HT-29 (cell line): Measurements from ENCODE around the gene ULBP2. TPM values are rescaled to one million over a fixed set of nuclear protein-coding genes. Genes with fewer than 3 reads are reported as not detected.
"Not testable (repeated sequence)": the region's sequence is repeated elsewhere in the genome, so short reads cannot be mapped to it uniquely, and the experiment has no call there.

Experiments used
- DNase-seq: peaks from one replicate; pipeline ENCODE4 v3.0.0-alpha.2; 2015; ENCODE audit warnings: low spot score
- total RNA-seq: library from RNA; depleted of rRNA; stranded (reverse); fragments of >200 nt; shearing (Covaris generic); gene quantifications from 2 replicates; pipeline ENCODE4 v1.2.3, GENCODE V29; 2014

The ULBP2 gene
- total RNA-seq, 1 experiment from 2014 or later, result 5.3 TPM

- DNase-seq, result not testable (repeated sequence)
Measured at GRCh38 chr6:149908480-149908879, 33.3 kb upstream of the ULBP2 start.

DNA sequence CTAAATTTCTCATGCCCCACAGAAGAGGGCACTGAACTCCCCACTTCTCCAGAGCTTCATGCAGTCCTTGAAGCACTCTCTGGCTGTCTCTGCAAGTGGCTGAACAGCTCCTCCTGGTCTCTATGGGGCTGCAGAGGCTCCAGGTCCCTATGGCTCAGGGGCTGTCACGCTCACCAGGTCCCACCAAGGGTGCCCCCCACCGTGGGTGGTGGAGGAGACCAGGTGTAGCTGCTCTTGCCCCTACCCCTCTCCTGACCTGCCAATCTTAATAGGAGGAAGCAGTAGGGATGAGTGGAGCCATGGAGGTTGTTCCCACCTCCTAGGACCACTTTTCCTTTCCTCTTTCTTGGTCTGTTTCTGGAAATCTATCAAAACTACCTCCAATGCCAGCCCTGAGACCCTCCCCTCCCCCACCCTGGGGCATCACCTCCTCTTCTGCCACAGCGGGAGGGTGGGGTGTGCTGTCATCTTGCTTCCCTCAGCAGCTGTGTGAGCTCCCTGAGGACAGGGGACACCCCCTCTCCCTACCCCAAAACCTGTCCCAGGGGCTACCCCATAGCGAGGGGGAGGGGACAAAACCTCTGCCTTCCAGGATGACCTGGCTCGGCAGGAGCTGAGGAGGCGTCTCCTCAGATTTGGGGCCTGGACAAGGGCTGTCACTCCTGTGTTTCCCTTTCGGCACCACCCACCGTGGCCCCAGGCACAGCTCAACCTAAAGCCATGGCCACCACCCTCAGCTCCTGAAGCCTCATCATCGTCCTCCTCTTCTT lies 31.9 kb upstream of the ULBP2 start:
- no peak for DNase-seq

GRCh38 chr6:149910721-149911151 lies 31.1 kb upstream of the ULBP2 start:
- DNase-seq, result no peak

- DNase-seq, result not testable (repeated sequence)
Measured at GRCh38 chr6:149912680-149913079, 29.1 kb upstream of the ULBP2 start.

- DNase-seq, result no peak
Measured at GRCh38 chr6:149913085-149913484, 28.7 kb upstream of the ULBP2 start.

DNA sequence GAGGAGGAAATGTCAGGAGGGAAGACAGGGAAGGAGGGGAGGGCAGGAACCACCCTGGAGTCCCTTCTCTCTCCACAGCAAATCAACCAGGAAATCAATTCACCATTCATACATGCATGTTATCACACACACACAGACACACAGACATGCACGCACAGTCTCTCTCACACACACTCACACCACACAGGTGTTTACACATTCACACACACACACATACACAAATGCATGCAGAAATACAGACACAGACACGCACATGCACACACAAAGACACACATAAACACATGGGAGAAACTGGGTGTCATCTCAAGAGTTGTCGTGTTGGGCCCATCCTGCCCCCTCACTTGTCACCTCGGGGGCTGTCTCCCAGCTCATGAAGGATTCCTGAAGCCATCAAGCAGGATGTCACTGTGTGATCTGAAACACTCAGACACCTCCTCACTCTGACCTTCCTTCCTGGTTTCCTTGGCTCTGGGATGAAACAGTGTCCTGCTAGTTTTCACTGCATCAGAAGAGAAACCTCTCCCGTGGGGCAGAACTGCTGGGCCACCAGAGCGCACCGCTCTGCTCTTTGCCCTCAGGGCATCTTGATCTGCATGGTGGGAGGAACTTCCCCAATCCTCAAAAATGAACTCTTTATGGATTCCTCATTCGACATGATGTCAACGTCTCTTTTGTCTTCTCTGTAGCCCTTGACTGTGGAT lies 28.1 kb upstream of the ULBP2 start:
- DNase-seq, result no peak

GRCh38 chr6:149915970-149916865 lies 25.6 kb upstream of the ULBP2 start:
- no peak for DNase-seq

GRCh38 chr6:149917679-149918078 lies 24.1 kb upstream of the ULBP2 start:
- no peak for DNase-seq

GRCh38 chr6:149918151-149918905 lies 23.5 kb upstream of the ULBP2 start:
- DNase-seq, result no peak

DNA sequence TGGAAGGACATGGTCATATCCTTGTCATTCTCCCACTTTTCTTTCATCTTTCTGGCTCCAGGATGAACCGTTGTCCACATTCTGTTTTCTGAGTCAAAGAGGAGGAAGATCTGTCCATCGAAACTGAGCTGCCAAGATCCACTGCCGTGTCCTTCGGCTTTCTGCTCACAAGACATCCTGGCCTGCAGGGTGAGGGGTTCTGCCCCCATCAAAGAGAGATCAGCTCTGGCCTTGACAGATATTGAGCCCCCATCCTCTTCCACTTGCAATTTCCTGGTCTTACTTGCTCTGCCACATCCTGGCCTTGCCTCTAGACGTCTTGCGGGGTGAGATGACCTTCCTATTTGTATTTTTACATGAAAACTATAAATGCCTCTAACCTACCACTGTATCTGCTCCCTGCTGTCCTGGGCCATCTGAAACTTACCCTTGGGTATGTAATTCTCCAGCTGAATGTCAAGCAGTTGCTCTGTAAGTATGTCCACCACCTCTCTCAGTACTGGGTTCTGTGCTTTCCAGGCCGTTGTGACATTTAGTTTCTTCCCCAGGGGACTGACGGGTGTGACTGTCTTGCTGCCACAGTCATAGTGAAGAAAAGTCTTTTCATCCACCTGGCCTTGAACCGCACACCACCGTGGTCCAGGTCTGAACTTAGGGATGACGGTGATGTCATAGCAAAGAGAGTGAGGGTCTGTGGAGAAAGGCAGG lies 22.5 kb upstream of the ULBP2 start:
- not testable (repeated sequence) for DNase-seq

DNA sequence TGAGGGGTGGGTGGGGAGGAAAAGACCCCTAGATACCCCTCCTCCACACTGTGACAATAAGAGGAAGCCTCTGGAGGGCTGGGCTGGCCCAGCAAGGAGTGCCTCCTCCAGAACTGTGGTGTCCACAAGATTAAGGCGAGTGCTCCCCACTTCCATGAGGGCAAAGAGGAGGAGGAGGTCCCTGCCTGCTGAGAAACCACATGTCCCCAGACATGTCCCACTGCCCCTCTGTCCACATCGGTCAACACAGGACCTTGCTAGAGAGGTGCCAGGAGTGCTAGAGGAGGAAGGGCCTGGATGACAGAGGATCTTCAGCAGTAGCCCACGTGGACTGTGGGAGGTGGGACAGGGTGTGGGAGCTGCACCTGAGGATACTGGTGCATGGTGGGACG lies 22.0 kb upstream of the ULBP2 start:
- no peak for DNase-seq

DNA sequence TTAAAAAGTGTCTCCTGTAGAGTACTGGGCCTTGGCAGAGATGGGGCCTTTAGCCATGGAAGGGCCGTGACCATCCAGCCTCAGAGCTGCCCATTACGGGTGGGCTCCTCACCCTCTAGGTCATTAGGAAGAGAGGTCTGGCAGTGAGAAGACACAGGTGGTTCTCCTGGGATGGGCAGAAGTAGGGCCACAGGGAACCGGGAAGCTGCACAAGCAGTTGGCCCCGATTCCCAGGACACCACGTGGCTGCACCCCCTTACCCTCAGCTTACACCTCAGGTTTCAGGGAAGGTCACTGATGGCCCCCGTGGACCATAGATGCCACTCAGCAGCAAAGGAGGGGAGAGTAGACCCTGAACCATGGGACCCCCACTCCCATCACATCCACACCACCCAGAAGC lies 20.5 kb upstream of the ULBP2 start:
- DNase-seq, result no peak

- DNase-seq, result not testable (repeated sequence)
Measured at GRCh38 chr6:149922091-149922490, 19.7 kb upstream of the ULBP2 start.

GRCh38 chr6:149922642-149923326 lies 19.0 kb upstream of the ULBP2 start, which contains the start of gene RAET1G:
Gene RAET1G, minus strand, starts transcription at chr6:149923121. Its CDS starts 111 bp downstream, at chr6:149923010.
- DNase-seq, result peak; percentile 79

- no peak for DNase-seq
Measured at GRCh38 chr6:149923327-149923986, 18.4 kb upstream of the ULBP2 start.

- DNase-seq, result no peak
Measured at GRCh38 chr6:149924206-149924932, 17.4 kb upstream of the ULBP2 start.

DNA sequence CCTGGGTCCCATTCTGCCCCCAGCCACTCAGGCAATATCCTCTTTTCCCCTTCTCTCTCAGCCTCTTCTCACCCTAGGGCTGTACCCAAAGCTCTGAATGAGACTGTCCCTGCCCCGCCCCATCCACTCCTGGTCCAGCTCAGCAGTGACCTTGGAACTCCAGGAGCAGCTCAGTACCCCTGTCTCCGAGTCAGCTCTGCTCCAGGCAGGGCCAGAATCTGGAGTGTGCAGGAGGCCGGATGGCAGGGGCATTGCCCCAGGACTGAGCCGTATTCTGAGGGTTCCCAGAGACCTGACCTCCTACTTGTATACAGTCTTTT lies 16.9 kb upstream of the ULBP2 start:
- DNase-seq, result no peak

DNA sequence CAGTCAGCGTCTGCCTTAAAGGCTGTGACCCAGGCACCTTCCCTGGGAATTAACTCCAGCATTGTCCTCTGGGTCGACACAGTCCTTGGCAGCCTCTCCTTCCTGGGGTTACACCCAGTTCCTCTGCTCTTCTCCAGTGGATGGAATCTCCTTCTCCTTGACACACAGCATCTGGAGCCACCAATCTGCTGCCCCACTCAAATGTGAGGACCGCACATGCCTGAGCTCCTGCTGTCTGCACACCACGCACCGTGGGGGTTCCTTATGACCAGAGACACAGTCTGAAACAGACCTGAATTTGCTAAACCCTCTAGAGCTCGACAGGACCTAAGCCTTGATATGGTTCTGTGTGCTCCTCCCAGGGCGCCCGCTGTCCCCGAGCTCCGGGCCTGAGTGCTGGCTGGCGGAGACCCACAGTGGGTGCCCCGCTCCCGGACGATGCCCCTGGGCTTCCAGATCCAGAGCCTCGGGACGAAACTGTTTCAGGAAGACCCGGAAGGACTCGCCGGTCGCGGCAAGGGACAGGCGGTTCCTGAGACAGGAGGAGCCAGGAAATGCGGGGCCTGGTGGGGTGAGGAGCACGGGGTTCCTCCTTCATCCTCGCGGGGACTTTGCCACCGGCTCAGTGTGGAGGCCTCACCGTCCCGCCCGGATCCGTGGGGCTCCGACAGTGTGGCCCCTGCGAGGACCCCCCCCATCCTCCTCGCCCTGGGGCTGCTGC lies 16.4 kb upstream of the ULBP2 start:
- peak; percentile 9 for DNase-seq
